ENCODE measurements around the gene SERP2. TPM values are rescaled to one million over a fixed set of nuclear protein-coding genes. Genes with fewer than 3 reads are reported as not detected.
A peak's percentile ranks its signal among the peaks of the same experiment; 100 is the strongest.
"Not testable (repeated sequence)": the region's sequence is repeated elsewhere in the genome, so short reads cannot be mapped to it uniquely, and the experiment has no call there.

SERP2 gene
- total RNA-seq, result 1 to 10 TPM in 3 of 4 donors, not detected in 1; 1.2 to 1.4 (median 1.3) TPM

DNA sequence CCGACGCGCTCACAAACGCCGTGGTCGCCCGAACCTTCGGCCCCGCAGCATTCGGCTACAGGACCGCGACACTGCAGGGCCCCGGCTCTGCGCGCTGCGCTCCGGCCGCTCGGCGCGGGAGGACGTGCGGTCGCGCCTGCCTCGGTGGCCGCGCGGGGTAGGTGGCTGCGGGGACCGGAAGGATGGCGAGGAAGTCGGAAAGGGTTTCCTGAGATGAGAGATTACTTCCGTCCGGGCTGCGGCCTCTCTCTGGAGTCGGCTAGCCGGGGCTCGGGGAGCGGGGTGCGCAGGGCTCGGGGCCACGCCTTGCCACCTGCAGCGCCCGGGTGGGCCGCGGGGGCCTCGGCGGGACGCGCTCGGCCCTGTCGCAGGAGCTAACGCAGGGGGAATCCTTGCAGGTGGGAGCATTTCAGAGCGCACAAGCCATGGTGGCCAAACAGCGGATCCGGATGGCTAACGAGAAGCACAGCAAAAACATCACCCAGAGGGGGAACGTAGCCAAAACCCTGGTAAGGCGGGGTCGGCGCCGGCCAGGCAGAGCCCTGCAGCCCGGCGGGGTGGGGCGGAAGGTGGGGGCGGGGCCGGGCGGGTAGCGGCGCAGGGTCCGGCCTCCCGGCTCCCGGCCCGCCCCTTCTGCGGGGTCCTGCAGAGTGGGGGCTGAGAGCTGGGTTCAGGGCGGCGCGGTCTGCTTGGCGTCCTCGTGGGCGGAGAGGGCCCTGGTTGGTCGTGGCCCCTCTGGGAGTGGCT lies at the start of gene SERP2:
Gene SERP2, plus strand, starts transcription at position 224 of the 747 bp plus-strand sequence. Its CDS starts 202 bp downstream, at position 426.
- Histone ChIP-seq H3K4me3 (peak within 1 kb of the TSS; percentile 58), H3K4me1 (peaks cover 13% of the 10 kb centered on the region), H3K36me3 (no peaks in the 10 kb centered on the region), H3K27me3 (peaks cover 7% of the 10 kb centered on the region), H3K9me3 (no peaks in the 10 kb centered on the region), H3K27ac (no peak within 1 kb of the TSS)
- 3% methylated on average over 19 of the region's 83 CpGs for WGBS
- TF ChIP-seq POLR2AphosphoS5 (IDR thresholded peaks at IDR 0.05) (no peak), EP300 (IDR thresholded peaks at IDR 0.05) (no peak), POLR2A (IDR thresholded peaks at IDR 0.05) (no peak)
- TF ChIP-seq, protein P1, sequence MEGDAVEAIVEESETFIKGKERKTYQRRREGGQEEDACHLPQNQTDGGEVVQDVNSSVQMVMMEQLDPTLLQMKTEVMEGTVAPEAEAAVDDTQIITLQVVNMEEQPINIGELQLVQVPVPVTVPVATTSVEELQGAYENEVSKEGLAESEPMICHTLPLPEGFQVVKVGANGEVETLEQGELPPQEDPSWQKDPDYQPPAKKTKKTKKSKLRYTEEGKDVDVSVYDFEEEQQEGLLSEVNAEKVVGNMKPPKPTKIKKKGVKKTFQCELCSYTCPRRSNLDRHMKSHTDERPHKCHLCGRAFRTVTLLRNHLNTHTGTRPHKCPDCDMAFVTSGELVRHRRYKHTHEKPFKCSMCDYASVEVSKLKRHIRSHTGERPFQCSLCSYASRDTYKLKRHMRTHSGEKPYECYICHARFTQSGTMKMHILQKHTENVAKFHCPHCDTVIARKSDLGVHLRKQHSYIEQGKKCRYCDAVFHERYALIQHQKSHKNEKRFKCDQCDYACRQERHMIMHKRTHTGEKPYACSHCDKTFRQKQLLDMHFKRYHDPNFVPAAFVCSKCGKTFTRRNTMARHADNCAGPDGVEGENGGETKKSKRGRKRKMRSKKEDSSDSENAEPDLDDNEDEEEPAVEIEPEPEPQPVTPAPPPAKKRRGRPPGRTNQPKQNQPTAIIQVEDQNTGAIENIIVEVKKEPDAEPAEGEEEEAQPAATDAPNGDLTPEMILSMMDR (IDR thresholded peaks at IDR 0.05), result no peak
- DNase-seq (ENCODE audit: low spot score in 2 of 2), result peak in 1 of 2 donors; percentile 62

DNA sequence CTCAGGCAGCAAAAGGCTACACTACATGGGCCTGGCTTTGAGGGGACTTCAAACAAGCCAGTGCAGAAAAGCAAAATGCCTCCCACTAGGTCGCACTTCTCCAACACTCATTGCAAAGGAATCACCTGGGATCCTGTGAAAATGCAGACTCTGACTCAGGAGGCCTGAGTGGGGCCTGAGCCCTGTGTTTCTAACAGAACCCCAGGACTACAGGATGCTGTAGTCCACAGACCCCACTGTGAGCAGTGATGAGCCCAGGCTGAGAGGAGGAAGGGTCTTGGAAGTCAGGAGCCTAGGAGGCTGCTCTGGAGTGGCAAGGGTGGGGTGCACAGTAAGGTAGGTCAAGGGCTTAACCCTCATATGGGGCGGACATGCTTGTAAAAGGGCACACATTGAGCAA lies 46.7 kb upstream of the SERP2 start:
- Histone ChIP-seq H3K9me3 (no peaks in the 10 kb centered on the region), H3K36me3 (no peaks in the 10 kb centered on the region), H3K4me1 (peaks cover 9% of the 10 kb centered on the region), H3K27me3 (no peaks in the 10 kb centered on the region), H3K27ac (no peak overlapping the region), H3K4me3 (no peak overlapping the region)
- WGBS, result 100% methylated on average over 2 of the region's 2 CpGs
- TF ChIP-seq EP300 (IDR thresholded peaks at IDR 0.05) (no peak), POLR2A (IDR thresholded peaks at IDR 0.05) (no peak), POLR2AphosphoS5 (IDR thresholded peaks at IDR 0.05) (no peak)
- TF ChIP-seq, protein P1 (IDR thresholded peaks at IDR 0.05), result no peak
- no peak for DNase-seq (ENCODE audit: low spot score in 2 of 2)

DNA sequence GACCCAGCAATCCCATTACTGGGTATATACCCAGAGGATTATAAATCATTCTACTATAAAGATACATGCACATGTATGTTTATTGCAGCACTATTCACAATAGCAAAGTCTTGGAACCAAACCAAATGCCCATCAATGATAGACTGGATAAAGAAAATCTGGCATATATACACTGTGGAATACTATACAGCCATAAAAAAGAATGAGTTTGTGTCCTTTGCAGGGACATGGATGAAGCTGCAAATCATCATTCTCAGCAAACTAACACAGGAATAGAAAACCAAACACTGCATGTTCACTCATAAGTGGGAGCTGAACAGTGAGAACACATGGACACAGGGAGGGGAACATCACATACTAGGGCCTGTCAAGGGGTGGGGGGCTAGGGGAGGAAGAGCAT lies 44.6 kb upstream of the SERP2 start:
- H3K27ac ChIP-seq; DNase-seq (ENCODE audit: low spot score in 2 of 2); H3K36me3 ChIP-seq; H3K27me3 ChIP-seq; H3K9me3 ChIP-seq; H3K4me3 ChIP-seq: not testable (repeated sequence)
- H3K4me1 ChIP-seq, result peaks cover 11% of the 10 kb centered on the region

DNA sequence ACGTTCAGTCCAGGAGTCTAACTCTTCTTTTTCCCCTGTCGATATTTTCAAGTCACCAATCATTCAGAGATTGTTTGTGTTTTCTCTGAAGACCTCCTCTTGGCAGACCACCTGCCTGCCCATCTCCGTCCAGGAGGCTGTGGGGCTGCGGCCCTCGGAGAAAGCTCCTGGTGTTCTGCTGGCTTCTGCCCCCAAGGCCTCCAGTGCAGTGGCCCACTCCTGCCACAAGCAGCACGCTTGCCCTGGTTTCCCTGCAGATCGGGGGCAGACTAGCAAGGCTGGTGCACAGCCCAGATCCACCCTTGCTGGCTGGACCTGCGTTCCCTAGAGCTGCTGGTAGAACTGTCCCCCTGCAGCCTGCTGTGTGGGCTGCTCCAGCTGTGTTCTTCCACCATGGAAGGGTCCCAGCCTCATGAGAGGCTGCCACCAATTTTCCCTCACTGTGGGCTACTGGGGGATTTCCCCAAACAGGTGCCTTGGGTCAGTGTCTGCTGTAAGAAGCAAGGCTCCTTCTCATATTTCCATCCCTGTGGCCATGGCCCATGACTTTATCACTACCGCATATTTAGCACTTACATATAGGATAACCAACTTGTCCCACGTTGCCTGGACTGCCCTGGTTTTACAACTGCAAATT lies 43.6 kb upstream of the SERP2 start:
- Histone ChIP-seq H3K4me1 (peaks cover 11% of the 10 kb centered on the region), H3K9me3 (no peaks in the 10 kb centered on the region), H3K36me3 (no peaks in the 10 kb centered on the region), H3K4me3 (no peak overlapping the region), H3K27ac (no peak overlapping the region), H3K27me3 (no peaks in the 10 kb centered on the region)
- TF ChIP-seq, protein P1 (IDR thresholded peaks at IDR 0.05), result no peak
- TF ChIP-seq POLR2AphosphoS5 (IDR thresholded peaks at IDR 0.05) (no peak), EP300 (IDR thresholded peaks at IDR 0.05) (no peak), POLR2A (IDR thresholded peaks at IDR 0.05) (no peak)
- no peak for DNase-seq (ENCODE audit: low spot score in 2 of 2)
- 89% methylated on average over 10 of the region's 10 CpGs for WGBS

DNA sequence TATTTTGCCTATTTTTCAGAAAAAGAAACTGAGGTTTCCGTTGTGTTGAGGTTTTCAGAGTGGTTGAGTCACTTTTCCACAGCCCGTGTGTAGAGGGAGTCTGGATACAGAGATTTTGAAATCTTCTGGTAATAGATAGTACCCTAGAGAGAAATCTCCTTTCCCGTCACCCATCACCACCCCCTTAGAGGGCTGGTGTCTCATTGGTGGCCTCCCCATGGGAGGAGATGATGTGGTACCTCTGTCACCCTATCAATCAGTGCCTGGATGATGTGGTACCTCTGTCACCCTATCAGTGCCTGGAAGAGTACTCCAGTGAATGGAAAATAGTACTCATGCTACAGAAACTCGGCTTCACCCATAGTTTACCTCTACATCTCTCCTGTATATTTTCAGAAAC lies 42.2 kb upstream of the SERP2 start:
- Histone ChIP-seq H3K27me3 (no peaks in the 10 kb centered on the region), H3K9me3 (no peaks in the 10 kb centered on the region), H3K4me3 (no peak overlapping the region), H3K4me1 (peaks cover 11% of the 10 kb centered on the region), H3K36me3 (no peaks in the 10 kb centered on the region), H3K27ac (no peak overlapping the region)
- TF ChIP-seq, protein P1 (IDR thresholded peaks at IDR 0.05), result no peak
- TF ChIP-seq POLR2A (IDR thresholded peaks at IDR 0.05), result no peak
- no peak for TF ChIP-seq POLR2AphosphoS5 (IDR thresholded peaks at IDR 0.05)
- TF ChIP-seq EP300 (IDR thresholded peaks at IDR 0.05), result no peak
- WGBS, result 80% methylated on average over 4 of the region's 4 CpGs
- no peak for DNase-seq (ENCODE audit: low spot score in 2 of 2)
